ENCODE measurements around the gene MINDY4.

- TF ChIP-seq CTCF (IDR thresholded peaks at IDR 0.05) (no peak), POLR2A (IDR thresholded peaks at IDR 0.05) (no peak)
Measured at GRCh38 chr7:30790356-30790755, 19.1 kb downstream of the MINDY4 start.
